CD4-positive, alpha-beta memory T cell (primary cell): ENCODE measurements around the gene GTF2H4. TPM values are rescaled to one million over a fixed set of nuclear protein-coding genes. Genes with fewer than 3 reads are reported as not detected.
"Not testable (repeated sequence)": the region's sequence is repeated elsewhere in the genome, so short reads cannot be mapped to it uniquely, and the experiment has no call there.

Experiments used
- CTCF ChIA-PET: fragments of 350-600 bp; sonication (Branson Sonifier 250); formaldehyde crosslinking; loops from one replicate; lab custom pipeline; 2021; ENCODE audit warnings: inconsistent platforms; ENCODE audit not compliant: partially characterized antibody; lab: Charles Lee
- POLR2A ChIA-PET: fragments of 350-600 bp; sonication (Branson Sonifier 250); formaldehyde crosslinking; loops from one replicate; lab custom pipeline; 2021; ENCODE audit not compliant: partially characterized antibody; lab: Charles Lee
- DNase-seq, 5 donors: peaks; one replicate each; pipeline versions ENCODE4 v3.0.0 to v3.0.0-alpha.2; 2020 to 2022; ENCODE audit warnings: mixed read lengths in 1 of 5
- H3K27ac ChIP-seq: one replicate; pipeline ENCODE4 v1.7.0; 2013; ENCODE audit warnings: low read depth, low read length
- H3K27me3 ChIP-seq: 2 replicates; pipeline ENCODE4 v1.7.0; 2013; ENCODE audit warnings: mild to moderate bottlenecking, low read length, moderate library complexity; ENCODE audit not compliant: insufficient read depth
- H3K36me3 ChIP-seq: 2 replicates; pipeline ENCODE4 v1.7.0; 2013; ENCODE audit warnings: mild to moderate bottlenecking, low read length, moderate library complexity; ENCODE audit not compliant: insufficient read depth
- H3K4me1 ChIP-seq: 2 replicates; pipeline ENCODE4 v1.7.0; 2013; ENCODE audit warnings: mild to moderate bottlenecking, low read length, moderate library complexity; ENCODE audit not compliant: insufficient read depth
- H3K4me3 ChIP-seq, 2 donors: one replicate each; pipeline ENCODE4 v1.7.0; 2013; ENCODE audit warnings: low read length in 2 of 2, mild to moderate bottlenecking in 1 of 2
- H3K9me3 ChIP-seq, 2 donors: one replicate each; pipeline ENCODE4 v1.7.0; 2013; ENCODE audit warnings: low read length in 2 of 2, control low read depth in 1 of 2; ENCODE audit not compliant: control insufficient read depth in 1 of 2
- H3K27ac Mint-ChIP-seq, 7 donors: one replicate each; pipeline ENCODE4 v1.8.0; 2020 to 2021; ENCODE audit warnings: mixed read lengths in 7 of 7, mild to moderate bottlenecking in 6 of 7, inconsistent platforms in 3 of 7, moderate library complexity in 3 of 7
- H3K27me3 Mint-ChIP-seq, 2 donors: one replicate each; pipeline ENCODE4 v1.8.0; 2020 to 2021; ENCODE audit warnings: mixed read lengths in 2 of 2
- H3K36me3 Mint-ChIP-seq, 2 donors: one replicate each; pipeline ENCODE4 v1.8.0; 2020 to 2021; ENCODE audit warnings: mixed read lengths in 2 of 2, inconsistent platforms in 1 of 2, mild to moderate bottlenecking in 1 of 2
- H3K4me1 Mint-ChIP-seq, 4 donors: one replicate each; pipeline ENCODE4 v1.8.0; 2020 to 2021; ENCODE audit warnings: mixed read lengths in 4 of 4, mild to moderate bottlenecking in 1 of 4
- H3K4me3 Mint-ChIP-seq, 8 donors: one replicate each; pipeline ENCODE4 v1.8.0; 2020 to 2021; ENCODE audit warnings: mixed read lengths in 8 of 8, mild to moderate bottlenecking in 7 of 8, moderate library complexity in 6 of 8, inconsistent platforms in 3 of 8
- H3K9me3 Mint-ChIP-seq, 8 donors: one replicate each; pipeline ENCODE4 v1.8.0; 2020 to 2021; ENCODE audit warnings: mixed read lengths in 8 of 8, mild to moderate bottlenecking in 5 of 8, inconsistent platforms in 3 of 8, moderate library complexity in 1 of 8
- intact Hi-C: fragments of 100-400 bp; cut with micrococcal nuclease; formaldehyde crosslinking; loops from one replicate; pipeline ENCODE4 v1.15.1; 2023
- polyA plus RNA-seq, 2 donors: library from polyadenylated mRNA; unstranded; fragments of 300-500 nt; fragmentation: Illumina TruSeq; gene quantifications; one replicate each; pipeline ENCODE4 v1.2.3, GENCODE V29; 2021
- total RNA-seq, 2 experiments: library from RNA; stranded (reverse); gene quantifications; one replicate each; pipeline ENCODE4 v1.2.3, GENCODE V29; 2021

GTF2H4 gene
- total and polyA plus RNA-seq, 4 experiments from 2014 or later, result 3.7 to 39.7 (median 23.0) TPM

DNA sequence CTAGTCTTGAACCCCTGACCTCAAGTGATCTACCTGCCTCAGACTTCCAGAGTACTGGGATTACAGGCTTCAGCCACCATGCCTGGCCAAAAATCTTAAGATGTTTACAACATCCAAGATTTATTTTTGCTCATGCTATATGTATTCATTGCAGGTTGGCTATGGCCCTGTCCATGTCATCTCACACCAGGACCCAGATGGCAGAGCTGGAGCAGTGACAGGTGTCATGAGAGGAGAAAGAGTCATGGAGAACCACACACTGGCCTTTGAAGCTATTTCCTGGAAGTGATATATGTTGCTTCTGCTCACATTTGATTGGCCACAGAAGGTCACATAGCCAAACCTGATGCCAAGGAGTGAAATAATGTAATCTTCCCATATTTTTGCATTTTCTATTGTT is 37.5 kb upstream of the GTF2H4 start:
- Histone ChIP-seq H3K27ac (no peak overlapping the region), H3K27me3 (no peaks in the 10 kb centered on the region), H3K9me3 (peaks cover 0 to 8% of the 10 kb centered on the region in 2 donors), H3K36me3 (no peaks in the 10 kb centered on the region), H3K4me1 (no peaks in the 10 kb centered on the region), H3K4me3 (no peak overlapping the region)
- peaks cover 0 to 16% (median 5%) of the 10 kb centered on the region in 4 donors for H3K4me1 Mint-ChIP-seq
- CTCF ChIA-PET, result no interaction called here
- H3K27ac Mint-ChIP-seq, result no peak overlapping the region
- H3K36me3 Mint-ChIP-seq, result peaks cover 8 to 14% of the 10 kb centered on the region in 2 donors
- POLR2A ChIA-PET, result interaction anchor here (1.3 kb wide), 1 partner anchor 49 kb away, joined by 3 read pairs; no protein-coding TSS in a partner anchor
- no peaks in the 10 kb centered on the region for H3K27me3 Mint-ChIP-seq
- no peak overlapping the region for H3K4me3 Mint-ChIP-seq
- DNase-seq, result no peak
- intact Hi-C loops, result no loop called here
- H3K9me3 Mint-ChIP-seq, result peaks cover 2 to 47% (median 33%) of the 10 kb centered on the region in 8 donors

DNA sequence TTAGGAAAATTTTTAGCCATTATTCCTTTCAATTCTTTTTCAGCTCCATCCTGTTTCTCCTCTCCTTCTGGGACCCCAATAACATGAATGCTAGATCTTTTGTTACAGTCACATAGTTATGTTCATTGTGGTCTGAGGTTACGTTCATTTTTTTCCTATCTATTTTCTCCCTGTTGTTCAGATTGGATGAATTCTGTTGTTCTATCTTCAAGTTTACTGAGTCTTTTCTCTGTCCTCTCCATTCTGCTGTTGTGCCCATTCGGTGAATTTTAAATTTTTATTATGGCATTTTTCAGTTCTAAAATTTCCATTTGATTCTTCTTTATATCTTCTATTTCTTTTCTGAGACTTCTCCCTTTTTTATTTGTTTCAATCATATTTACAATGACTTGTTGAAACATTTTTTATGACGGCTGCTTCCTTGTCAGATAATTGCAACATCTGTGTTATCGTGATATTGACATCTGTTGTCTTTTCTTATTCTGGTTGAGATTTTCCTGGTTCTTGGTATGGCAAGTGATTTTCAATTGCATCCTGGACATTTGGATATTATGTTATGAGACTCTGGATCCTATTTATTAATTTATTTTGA is 36.3 kb upstream of the GTF2H4 start:
- H3K4me1 Mint-ChIP-seq, result peaks cover 0 to 16% (median 7%) of the 10 kb centered on the region in 4 donors
- Histone ChIP-seq H3K9me3 (peaks cover 0 to 8% of the 10 kb centered on the region in 2 donors), H3K4me3 (no peak overlapping the region), H3K27me3 (no peaks in the 10 kb centered on the region), H3K36me3 (no peaks in the 10 kb centered on the region), H3K27ac (no peak overlapping the region), H3K4me1 (no peaks in the 10 kb centered on the region)
- H3K36me3 Mint-ChIP-seq, result peaks cover 8 to 14% of the 10 kb centered on the region in 2 donors
- intact Hi-C loops, result no loop called here
- CTCF ChIA-PET, result interaction anchor here (1.1 kb wide), 1 partner anchor 215 kb away, joined by 3 read pairs; no protein-coding TSS in a partner anchor
- H3K4me3 Mint-ChIP-seq, result no peak overlapping the region
- H3K9me3 Mint-ChIP-seq, result peaks cover 2 to 47% (median 33%) of the 10 kb centered on the region in 8 donors
- no peak overlapping the region for H3K27ac Mint-ChIP-seq
- no peak for DNase-seq
- H3K27me3 Mint-ChIP-seq, result no peaks in the 10 kb centered on the region
- POLR2A ChIA-PET, result interaction anchor here (1.3 kb wide), 1 partner anchor 50 kb away, joined by 3 read pairs; no protein-coding TSS in a partner anchor

DNA sequence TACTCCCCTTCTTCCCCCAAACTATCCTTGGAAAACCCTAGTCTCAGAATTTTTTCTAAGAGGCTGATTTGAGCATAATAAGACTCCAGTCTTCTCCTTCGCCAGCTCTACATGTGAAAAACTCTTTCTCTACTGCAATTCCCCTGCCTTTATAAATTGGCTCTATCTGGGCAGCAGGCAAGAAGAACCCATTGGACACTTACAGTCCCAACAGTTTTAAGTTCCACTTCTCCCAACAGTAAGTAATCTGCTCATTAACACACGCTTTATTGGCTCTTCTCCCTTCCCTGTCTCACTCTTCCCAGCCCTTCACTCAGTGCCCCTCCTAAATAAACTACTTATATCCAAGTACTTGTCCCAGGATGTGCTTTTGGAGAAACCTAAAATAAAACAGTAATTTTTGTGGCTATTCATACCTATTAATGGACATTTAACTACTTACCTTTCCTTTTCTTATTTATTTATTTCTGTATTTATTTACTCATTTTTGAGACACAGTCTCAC is 34.8 kb upstream of the GTF2H4 start:
- Histone ChIP-seq H3K27me3 (no peaks in the 10 kb centered on the region), H3K27ac (no peak overlapping the region), H3K9me3 (peaks cover 0 to 8% of the 10 kb centered on the region in 2 donors), H3K4me1 (peaks cover 10% of the 10 kb centered on the region), H3K36me3 (no peaks in the 10 kb centered on the region), H3K4me3 (no peak overlapping the region)
- ChIA-PET CTCF (interaction anchor here (1.1 kb wide), 1 partner anchor 214 kb away, joined by 3 read pairs; no protein-coding TSS in a partner anchor), POLR2A (no interaction called here)
- H3K9me3 Mint-ChIP-seq, result peaks cover 2 to 43% (median 33%) of the 10 kb centered on the region in 8 donors
- no peak overlapping the region for H3K4me3 Mint-ChIP-seq
- H3K4me1 Mint-ChIP-seq, result peaks cover 8 to 28% (median 16%) of the 10 kb centered on the region in 4 donors
- intact Hi-C loops, result no loop called here
- no peak for DNase-seq
- peaks cover 8 to 14% of the 10 kb centered on the region in 2 donors for H3K36me3 Mint-ChIP-seq
- no peak overlapping the region for H3K27ac Mint-ChIP-seq
- H3K27me3 Mint-ChIP-seq, result no peaks in the 10 kb centered on the region

DNA sequence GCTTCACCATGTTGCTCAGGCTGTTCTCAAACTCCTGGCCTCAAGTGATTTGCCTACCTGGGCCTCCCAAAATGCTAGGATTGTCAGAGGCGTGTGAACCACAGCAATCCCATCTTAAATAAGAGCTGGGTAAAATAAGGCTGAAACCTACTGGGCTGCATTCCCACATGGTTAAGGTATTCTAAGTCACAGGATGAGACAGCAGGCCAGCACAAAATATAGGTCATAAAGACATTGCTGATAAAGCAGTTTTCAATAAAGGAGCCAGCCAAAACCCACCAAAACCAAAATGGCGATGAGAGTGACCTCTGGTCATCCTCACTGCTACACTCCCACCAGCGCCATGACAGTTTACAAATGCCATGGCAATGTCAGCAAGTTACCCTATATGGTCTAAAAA is 34.2 kb upstream of the GTF2H4 start:
- Mint-ChIP-seq H3K36me3 (peaks cover 6 to 14% of the 10 kb centered on the region in 2 donors), H3K4me1 (peaks cover 8 to 29% (median 19%) of the 10 kb centered on the region in 4 donors), H3K9me3 (peaks cover 2 to 37% (median 30%) of the 10 kb centered on the region in 8 donors)
- H3K27ac ChIP-seq, H3K27me3 ChIP-seq, POLR2A ChIA-PET, H3K36me3 ChIP-seq, H3K27me3 Mint-ChIP-seq, H3K9me3 ChIP-seq, DNase-seq, H3K4me3 ChIP-seq, intact Hi-C loops, H3K4me3 Mint-ChIP-seq, H3K27ac Mint-ChIP-seq: not testable (repeated sequence)
- CTCF ChIA-PET, result interaction anchor here (0.6 to 1.1 kb wide), 2 partner anchors 47 to 62 kb away, joined by 3 read pairs; no protein-coding TSS in a partner anchor
- peaks cover 10% of the 10 kb centered on the region for H3K4me1 ChIP-seq

DNA sequence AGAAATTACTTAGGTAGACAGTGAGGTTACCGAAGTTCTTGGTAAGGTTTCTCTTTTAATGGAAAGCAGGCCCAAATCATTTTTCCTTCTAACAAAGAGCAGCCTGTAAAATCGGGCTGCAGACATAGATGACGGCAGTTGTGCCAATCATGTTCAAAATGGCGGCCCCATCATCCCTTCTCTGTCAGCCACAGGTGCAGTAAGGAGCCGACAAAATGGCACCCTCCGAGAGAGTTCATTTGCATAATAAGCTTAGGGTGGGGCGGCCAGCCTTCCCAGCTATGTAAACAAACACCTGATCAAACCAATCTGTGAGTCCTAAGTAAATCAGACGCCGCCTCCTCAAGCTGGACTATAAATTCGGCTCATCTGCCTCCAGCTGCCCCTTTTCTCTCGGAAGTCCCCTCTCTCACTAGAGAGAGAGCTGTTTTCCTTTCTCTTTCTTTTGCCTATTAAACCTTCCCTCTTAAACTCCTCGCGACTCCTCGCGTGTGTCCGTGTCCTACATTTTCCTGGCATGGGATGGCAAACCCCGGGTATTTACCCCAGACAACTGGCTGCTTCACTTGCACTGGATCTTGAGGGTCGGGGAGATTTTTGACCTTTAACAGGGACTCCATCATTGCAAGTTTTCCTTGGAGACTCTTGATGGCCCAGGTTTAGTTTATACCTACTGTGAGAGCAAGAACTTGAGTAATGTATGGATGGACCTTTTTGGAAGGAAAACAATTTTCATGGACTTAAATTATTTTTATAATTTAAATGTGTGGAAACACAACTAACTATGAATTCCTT is 32.6 kb upstream of the GTF2H4 start:
- peaks cover 8 to 31% (median 20%) of the 10 kb centered on the region in 4 donors for H3K4me1 Mint-ChIP-seq
- no peak overlapping the region for H3K4me3 Mint-ChIP-seq
- peaks cover 2 to 24% (median 17%) of the 10 kb centered on the region in 8 donors for H3K9me3 Mint-ChIP-seq
- ChIA-PET CTCF (interaction anchor here (2.0 to 12.0 kb wide), 3 partner anchors 45 to 334 kb away, joined by 6 to 262 read pairs (median 6); no protein-coding TSS in a partner anchor), POLR2A (interaction anchor here (0.6 kb wide), 1 partner anchor 130 kb away, joined by 3 read pairs; no protein-coding TSS in a partner anchor)
- no peaks in the 10 kb centered on the region for H3K36me3 ChIP-seq
- intact Hi-C loops, result loop anchor here (5.0 kb wide), 1 partner anchor 333 kb away; no protein-coding TSS in a partner anchor
- peaks cover 10% of the 10 kb centered on the region for H3K4me1 ChIP-seq
- H3K9me3 ChIP-seq, result no peaks in the 10 kb centered on the region
- peak overlapping the region in 1 of 7 donors; percentile 68 for H3K27ac Mint-ChIP-seq
- peaks cover 6 to 9% of the 10 kb centered on the region in 2 donors for H3K36me3 Mint-ChIP-seq
- no peaks in the 10 kb centered on the region for H3K27me3 ChIP-seq
- no peak for DNase-seq
- no peak overlapping the region for H3K4me3 ChIP-seq
- no peak overlapping the region for H3K27ac ChIP-seq
- no peaks in the 10 kb centered on the region for H3K27me3 Mint-ChIP-seq

DNA sequence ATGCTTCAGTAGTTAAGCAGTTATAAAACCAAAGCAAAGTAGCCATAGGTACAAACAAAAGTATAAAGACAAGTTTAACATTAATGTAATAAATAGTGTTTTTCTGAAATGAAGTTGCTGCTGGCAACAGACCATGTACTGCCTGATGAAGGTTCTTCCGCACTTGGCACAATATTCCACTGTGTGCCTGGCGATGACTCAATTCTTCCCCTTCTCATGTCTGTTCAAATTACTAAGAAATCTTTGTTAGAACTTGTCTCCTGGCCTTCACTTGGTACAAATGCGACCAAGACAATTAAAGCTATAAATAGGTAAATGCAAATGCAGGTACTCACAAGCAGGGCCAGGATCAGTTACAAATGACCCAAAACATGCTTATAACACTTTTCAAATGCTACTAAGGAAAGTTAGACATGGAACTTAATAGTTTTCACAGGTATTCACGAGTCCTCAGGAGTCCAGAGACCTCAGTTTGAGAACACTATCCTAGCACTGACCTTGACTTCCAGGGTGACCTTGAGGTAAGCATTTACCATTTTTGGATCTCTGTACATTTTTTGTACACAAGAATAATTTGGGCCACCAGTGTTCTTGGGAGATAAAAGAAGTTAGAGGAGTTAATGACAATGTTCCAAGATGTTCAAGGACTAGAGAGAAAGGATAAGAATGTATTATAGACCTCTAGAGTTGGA is 31.8 kb upstream of the GTF2H4 start:
- Histone ChIP-seq H3K27me3 (no peaks in the 10 kb centered on the region), H3K36me3 (no peaks in the 10 kb centered on the region), H3K9me3 (no peaks in the 10 kb centered on the region), H3K27ac (no peak overlapping the region), H3K4me1 (peaks cover 10% of the 10 kb centered on the region), H3K4me3 (no peak overlapping the region)
- Mint-ChIP-seq H3K36me3 (peaks cover 3 to 6% of the 10 kb centered on the region in 2 donors), H3K27me3 (no peaks in the 10 kb centered on the region), H3K27ac (peak overlapping the region in 1 of 7 donors; percentile 57), H3K4me3 (peak overlapping the region in 2 of 8 donors; percentile 35 to 38), H3K4me1 (peaks cover 8 to 27% (median 15%) of the 10 kb centered on the region in 4 donors), H3K9me3 (peaks cover 0 to 19% (median 10%) of the 10 kb centered on the region in 8 donors)
- intact Hi-C loops, result loop anchor here (5.0 kb wide), 1 partner anchor 334 kb away; no protein-coding TSS in a partner anchor
- no peak for DNase-seq
- ChIA-PET CTCF (interaction anchor here (1.0 to 12.0 kb wide), 12 partner anchors 8 to 335 kb away, joined by 3 to 262 read pairs (median 6); no protein-coding TSS in a partner anchor), POLR2A (interaction anchor here (3.9 kb wide), 1 partner anchor 46 kb away, joined by 35 read pairs; no protein-coding TSS in a partner anchor)
